Parathyroid adenoma (tissue), 2 donors: Measurements from ENCODE around the gene FAM50A.

ENCODE experiments used
- H2AFZ ChIP-seq: fragments of 300-600 bp; sonication (generic); one replicate; pipeline ENCODE4 v1.7.0; 2017; ENCODE audit warnings: antibody characterized with exemption, mild to moderate bottlenecking
- H3K27ac ChIP-seq: fragments of 300-600 bp; sonication (generic); one replicate; pipeline ENCODE4 v1.7.0; 2017
- H3K27me3 ChIP-seq: fragments of 300-600 bp; sonication (generic); one replicate; pipeline ENCODE4 v1.7.0; 2017; ENCODE audit warnings: low read length; ENCODE audit not compliant: control insufficient read depth, insufficient read depth
- H3K36me3 ChIP-seq: fragments of 300-600 bp; sonication (generic); one replicate; pipeline ENCODE4 v1.7.0; 2017; ENCODE audit warnings: low read length; ENCODE audit not compliant: control insufficient read depth, insufficient read depth
- H3K4me1 ChIP-seq: fragments of 300-600 bp; sonication (generic); one replicate; pipeline ENCODE4 v1.7.0; 2017; ENCODE audit warnings: control low read depth
- H3K4me2 ChIP-seq: fragments of 300-600 bp; sonication (generic); one replicate; pipeline ENCODE4 v1.7.0; 2017; ENCODE audit warnings: low read length
- H3K4me3 ChIP-seq: fragments of 300-600 bp; sonication (generic); one replicate; pipeline ENCODE4 v1.7.0; 2017; ENCODE audit warnings: low read depth, low read length
- H3K79me2 ChIP-seq: fragments of 300-600 bp; sonication (generic); one replicate; pipeline ENCODE4 v1.7.0; 2017; ENCODE audit warnings: control low read depth
- H3K9ac ChIP-seq: fragments of 300-600 bp; sonication (generic); one replicate; pipeline ENCODE4 v1.7.0; 2017; ENCODE audit warnings: mild to moderate bottlenecking
- H3K9me3 ChIP-seq: fragments of 300-600 bp; sonication (generic); one replicate; pipeline ENCODE4 v1.7.0; 2017; ENCODE audit warnings: low read length; ENCODE audit not compliant: control insufficient read depth
- TF ChIP-seq, protein P1 (sequence below): fragments of 300-600 bp; sonication (generic); IDR thresholded peaks from one replicate; pipeline ENCODE4 v1.7.0; 2017; ENCODE audit warnings: antibody characterized with exemption, mild to moderate bottlenecking
- donor health status: primary hyperparathyroidism.

Gene FAM50A

DNA sequence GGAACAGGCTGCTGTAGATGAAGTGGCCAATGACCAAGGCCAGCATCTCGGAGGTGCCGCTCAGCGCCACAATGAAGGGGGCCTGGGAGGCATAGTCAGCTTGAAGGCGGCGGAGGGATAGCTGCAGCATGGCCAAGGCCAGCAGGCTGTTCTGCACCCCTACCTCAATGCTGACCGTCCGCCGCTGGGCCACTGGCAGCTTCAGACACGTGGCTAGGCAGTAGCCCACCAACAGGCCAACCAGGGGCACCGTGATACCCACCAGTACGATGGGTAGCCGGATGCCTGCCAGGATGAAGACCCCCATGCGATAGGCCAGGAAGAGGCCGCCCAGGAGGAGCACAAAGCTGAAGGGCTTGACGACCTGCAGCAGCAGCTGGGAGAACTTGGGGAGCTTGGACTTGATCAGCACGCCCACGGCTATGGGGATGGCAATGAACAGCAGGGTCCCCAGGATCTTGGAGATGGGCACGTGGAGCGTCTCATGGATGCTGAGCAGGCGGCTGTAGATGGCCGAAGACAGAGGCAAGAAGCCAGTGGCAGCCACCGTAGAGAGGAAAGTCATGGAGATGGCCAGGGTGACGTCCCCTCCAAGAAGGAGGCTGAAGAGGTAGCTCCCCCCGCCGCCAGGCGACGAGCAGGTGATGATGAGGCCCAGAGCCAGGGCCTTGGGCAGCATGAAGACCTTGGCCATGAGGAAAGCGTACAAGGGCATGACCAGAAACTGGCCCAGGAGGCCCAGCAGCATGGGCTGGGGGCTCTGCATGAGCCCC lies 43.8 kb downstream of the FAM50A start:
- H2AFZ ChIP-seq = no peak overlapping the region
- no peaks in the 10 kb centered on the region for H3K79me2 ChIP-seq
- no peak overlapping the region for H3K4me2 ChIP-seq
- H3K4me1 ChIP-seq = no peaks in the 10 kb centered on the region
- TF ChIP-seq, protein P1, sequence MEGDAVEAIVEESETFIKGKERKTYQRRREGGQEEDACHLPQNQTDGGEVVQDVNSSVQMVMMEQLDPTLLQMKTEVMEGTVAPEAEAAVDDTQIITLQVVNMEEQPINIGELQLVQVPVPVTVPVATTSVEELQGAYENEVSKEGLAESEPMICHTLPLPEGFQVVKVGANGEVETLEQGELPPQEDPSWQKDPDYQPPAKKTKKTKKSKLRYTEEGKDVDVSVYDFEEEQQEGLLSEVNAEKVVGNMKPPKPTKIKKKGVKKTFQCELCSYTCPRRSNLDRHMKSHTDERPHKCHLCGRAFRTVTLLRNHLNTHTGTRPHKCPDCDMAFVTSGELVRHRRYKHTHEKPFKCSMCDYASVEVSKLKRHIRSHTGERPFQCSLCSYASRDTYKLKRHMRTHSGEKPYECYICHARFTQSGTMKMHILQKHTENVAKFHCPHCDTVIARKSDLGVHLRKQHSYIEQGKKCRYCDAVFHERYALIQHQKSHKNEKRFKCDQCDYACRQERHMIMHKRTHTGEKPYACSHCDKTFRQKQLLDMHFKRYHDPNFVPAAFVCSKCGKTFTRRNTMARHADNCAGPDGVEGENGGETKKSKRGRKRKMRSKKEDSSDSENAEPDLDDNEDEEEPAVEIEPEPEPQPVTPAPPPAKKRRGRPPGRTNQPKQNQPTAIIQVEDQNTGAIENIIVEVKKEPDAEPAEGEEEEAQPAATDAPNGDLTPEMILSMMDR = no peak
- H3K27ac ChIP-seq = no peak overlapping the region
- no peaks in the 10 kb centered on the region for H3K27me3 ChIP-seq
- H3K9me3 ChIP-seq = no peaks in the 10 kb centered on the region
- no peak overlapping the region for H3K9ac ChIP-seq
- H3K36me3 ChIP-seq = no peaks in the 10 kb centered on the region
- H3K4me3 ChIP-seq = no peak overlapping the region

DNA sequence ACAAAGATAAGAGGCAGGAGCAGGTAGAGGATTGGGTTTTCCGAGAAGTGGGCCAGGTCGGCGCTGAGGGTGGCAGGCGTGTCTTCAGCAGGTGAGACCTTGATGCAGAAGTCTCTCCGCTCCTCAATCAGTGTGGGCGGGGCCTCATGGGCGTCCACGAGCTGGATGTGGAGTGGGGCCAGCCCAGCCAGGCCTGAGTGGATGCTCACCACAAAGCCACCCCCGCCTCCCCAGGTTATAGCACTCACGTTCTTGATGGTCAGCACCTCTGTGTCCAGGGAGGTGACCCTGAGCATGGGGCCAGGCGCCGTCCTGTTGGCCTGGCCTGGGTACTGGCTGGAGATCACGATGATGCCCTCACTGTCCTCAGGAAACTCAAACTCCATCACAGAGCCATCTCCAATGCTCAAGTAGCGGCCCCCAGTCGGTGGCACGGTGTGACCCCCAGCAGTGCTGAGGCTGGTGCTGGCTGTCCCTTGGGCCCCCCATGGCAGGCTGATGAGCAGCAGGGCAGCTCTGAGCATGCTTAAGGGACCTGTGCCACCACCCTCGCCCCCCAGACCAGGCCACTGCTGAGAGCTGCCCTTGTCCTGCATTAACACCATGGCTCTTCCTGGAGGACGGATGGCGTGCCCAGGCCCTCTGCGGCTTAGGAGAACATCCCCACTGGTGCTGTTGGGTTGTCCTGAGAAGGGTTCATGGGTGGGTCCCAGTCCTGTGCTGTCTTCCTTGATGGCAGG lies 44.6 kb downstream of the FAM50A start:
- Histone ChIP-seq H3K9ac (no peak overlapping the region), H3K4me1 (no peaks in the 10 kb centered on the region), H2AFZ (no peak overlapping the region), H3K27ac (no peak overlapping the region), H3K36me3 (no peaks in the 10 kb centered on the region), H3K4me3 (no peak overlapping the region), H3K9me3 (no peaks in the 10 kb centered on the region), H3K4me2 (no peak overlapping the region), H3K27me3 (no peaks in the 10 kb centered on the region), H3K79me2 (no peaks in the 10 kb centered on the region)
- TF ChIP-seq, protein P1 = no peak

DNA sequence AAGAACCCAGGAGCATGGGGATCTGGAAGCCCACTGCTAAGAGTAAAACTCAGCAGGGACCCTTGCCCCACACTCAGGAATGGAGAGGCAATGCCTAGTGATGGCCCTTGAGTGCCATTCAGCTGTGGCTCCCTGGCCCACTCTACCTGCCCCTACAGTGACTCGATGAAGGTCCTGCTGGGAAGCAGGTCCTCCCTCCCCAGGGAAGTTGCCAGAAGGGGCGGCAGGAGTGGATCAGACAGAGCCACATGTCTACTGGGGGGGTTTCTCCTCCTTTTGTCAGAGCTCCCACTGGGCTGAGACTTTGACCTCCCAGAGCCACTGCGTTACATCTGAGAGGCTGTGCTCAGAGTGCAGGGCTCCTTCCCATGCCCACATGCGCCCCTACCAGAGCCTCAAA lies 45.2 kb downstream of the FAM50A start:
- Histone ChIP-seq H3K4me3 (no peak overlapping the region), H3K36me3 (no peaks in the 10 kb centered on the region), H3K27me3 (no peaks in the 10 kb centered on the region), H3K9me3 (no peaks in the 10 kb centered on the region), H3K27ac (peak overlapping the region; percentile 70), H3K4me2 (peak overlapping the region; percentile 81), H3K79me2 (no peaks in the 10 kb centered on the region), H2AFZ (no peak overlapping the region), H3K9ac (no peak overlapping the region), H3K4me1 (no peaks in the 10 kb centered on the region)
- TF ChIP-seq, protein P1 = no peak

DNA sequence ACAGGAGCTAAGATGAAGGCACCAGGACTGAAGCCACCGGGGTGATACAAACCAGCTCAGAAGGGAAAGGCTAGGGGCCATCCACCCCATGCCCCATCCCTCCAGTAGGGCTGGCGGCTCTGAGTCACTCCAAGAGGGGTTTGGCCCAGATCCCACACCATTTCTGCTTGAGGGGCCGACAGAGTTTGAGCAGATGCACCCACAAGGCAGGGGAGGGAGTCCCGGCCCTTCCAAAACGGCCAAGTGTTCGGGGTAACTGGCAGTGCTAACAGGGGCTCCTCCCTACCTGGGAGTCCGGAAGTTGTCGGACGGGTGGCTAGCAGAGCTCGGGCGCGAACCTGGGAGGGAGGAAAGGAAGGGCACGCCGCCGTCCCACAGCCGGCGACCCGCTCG lies 46.1 kb downstream of the FAM50A start:
- no peaks in the 10 kb centered on the region for H3K27me3 ChIP-seq
- H3K9me3 ChIP-seq = no peaks in the 10 kb centered on the region
- H3K4me2 ChIP-seq = peak overlapping the region; percentile 81
- H3K4me1 ChIP-seq = no peaks in the 10 kb centered on the region
- H3K9ac ChIP-seq = no peak overlapping the region
- TF ChIP-seq, protein P1 = no peak
- H3K36me3 ChIP-seq = no peaks in the 10 kb centered on the region
- peak overlapping the region; percentile 56 for H2AFZ ChIP-seq
- no peaks in the 10 kb centered on the region for H3K79me2 ChIP-seq
- H3K4me3 ChIP-seq = peak overlapping the region; percentile 59
- H3K27ac ChIP-seq = peak overlapping the region; percentile 70
